NCI-H1048 (cell line): ENCODE results near the gene HIP1.
"Not testable (repeated sequence)": the region's sequence is repeated elsewhere in the genome, so short reads cannot be mapped to it uniquely, and the experiment has no call there.

Experiments used
- DNase-seq: peaks from one replicate; lab custom pipeline; 2025; lab: John Stamatoyannopoulos, UW

Gene HIP1

GRCh38 chr7:75739796-75740672 lies 1.3 kb upstream of the HIP1 start:
- no peak for DNase-seq

GRCh38 chr7:75738975-75739795 lies 444 bp upstream of the HIP1 start:
- DNase-seq, result peak; percentile 95

- DNase-seq, result no peak
Measured at GRCh38 chr7:75737856-75738603, 711 bp downstream of the HIP1 start.

GRCh38 chr7:75735581-75736350 lies 3.0 kb downstream of the HIP1 start:
- DNase-seq, result no peak

- DNase-seq, result no peak
Measured at GRCh38 chr7:75734586-75735458, 3.9 kb downstream of the HIP1 start.

GRCh38 chr7:75732764-75733630 lies 5.7 kb downstream of the HIP1 start:
- DNase-seq, result no peak

GRCh38 chr7:75732016-75732521 lies 6.7 kb downstream of the HIP1 start:
- DNase-seq, result no peak

GRCh38 chr7:75729851-75730274 lies 8.9 kb downstream of the HIP1 start:
- no peak for DNase-seq

- no peak for DNase-seq
Measured at GRCh38 chr7:75727881-75728593, 10.7 kb downstream of the HIP1 start.

GRCh38 chr7:75727351-75727750 lies 11.4 kb downstream of the HIP1 start:
- not testable (repeated sequence) for DNase-seq

GRCh38 chr7:75725306-75725705 lies 13.4 kb downstream of the HIP1 start:
- DNase-seq, result no peak

- no peak for DNase-seq
Measured at GRCh38 chr7:75723444-75723843, 15.3 kb downstream of the HIP1 start.

- DNase-seq, result no peak
Measured at GRCh38 chr7:75722373-75722772, 16.4 kb downstream of the HIP1 start.

GRCh38 chr7:75721922-75722321 lies 16.8 kb downstream of the HIP1 start:
- not testable (repeated sequence) for DNase-seq

- no peak for DNase-seq
Measured at GRCh38 chr7:75721426-75721825, 17.3 kb downstream of the HIP1 start.

- DNase-seq, result no peak
Measured at GRCh38 chr7:75719626-75720025, 19.1 kb downstream of the HIP1 start.

- no peak for DNase-seq
Measured at GRCh38 chr7:75718390-75719031, 20.2 kb downstream of the HIP1 start.

- not testable (repeated sequence) for DNase-seq
Measured at GRCh38 chr7:75717746-75718145, 21.0 kb downstream of the HIP1 start.
